Measurements from ENCODE around the gene TOM1. TPM values are rescaled to one million over a fixed set of nuclear protein-coding genes. Genes with fewer than 3 reads are reported as not detected.

TOM1 gene
- polyA plus RNA-seq, 3 donors: 39.4 to 42.9 (median 40.7) TPM

DNA sequence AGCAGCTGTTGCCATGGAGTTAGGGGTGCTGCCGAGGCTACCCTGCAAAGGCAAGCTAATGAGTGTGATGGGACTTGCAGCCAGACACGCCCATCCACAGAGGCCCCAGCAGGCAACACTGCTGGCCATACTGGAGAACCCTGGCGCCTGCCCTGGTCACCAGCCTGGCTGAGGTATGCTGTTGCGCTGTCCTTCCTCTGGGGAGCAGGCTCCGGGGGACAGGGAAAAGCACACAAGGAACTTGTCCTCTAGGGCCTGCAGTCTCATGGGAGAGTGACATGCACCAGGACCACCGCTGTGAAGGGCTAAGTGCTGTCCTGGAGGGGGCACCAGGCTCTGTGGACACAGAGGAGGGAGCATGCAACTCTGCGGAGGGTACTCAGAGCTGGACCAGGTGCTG is 35.8 kb downstream of the TOM1 start:
- no peak for DNase-seq (ENCODE audit: extremely low read depth in 1 of 11, low read depth in 9 of 11, low spot score in 4 of 11)

DNA sequence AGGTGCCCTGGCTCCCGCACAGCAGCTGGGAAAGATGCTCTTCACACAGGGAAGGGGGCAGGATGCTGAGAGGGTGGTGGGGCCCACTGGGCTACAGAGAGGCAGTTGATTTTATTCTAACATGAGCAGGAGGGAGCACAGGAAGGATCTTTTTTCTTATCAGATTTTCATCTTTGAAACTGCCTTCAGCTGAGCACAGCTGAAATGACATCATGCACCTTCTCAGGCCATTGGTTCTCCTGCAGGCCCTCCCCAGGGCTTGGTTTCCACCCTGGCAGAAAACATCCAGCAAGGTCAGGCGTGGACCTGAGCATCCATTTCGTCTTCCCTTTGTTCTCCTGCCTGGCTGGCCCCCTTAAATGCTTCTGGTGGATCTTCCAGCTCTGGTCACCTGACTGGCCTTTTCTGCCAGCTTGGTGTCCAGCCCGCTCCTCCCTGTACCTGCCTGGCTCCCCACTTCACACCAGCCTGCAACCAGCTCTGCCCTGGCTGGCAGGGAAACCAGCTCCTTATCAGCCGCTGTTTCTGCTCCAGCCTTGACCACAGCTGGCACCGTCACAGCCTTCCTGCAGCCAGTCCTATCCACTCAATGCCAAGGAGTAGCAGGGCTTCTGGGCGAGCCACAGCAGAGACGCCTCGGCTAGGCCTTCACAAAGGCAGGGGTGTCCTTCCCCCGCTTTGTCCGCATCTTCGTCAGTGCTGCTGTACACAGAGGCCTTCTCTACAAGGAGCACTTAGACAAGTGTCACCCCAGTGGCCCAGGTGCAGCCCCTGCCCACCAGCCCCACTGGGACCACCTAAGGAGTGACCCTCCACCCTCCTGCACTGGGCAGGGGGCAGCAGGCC is 36.5 kb downstream of the TOM1 start:
- DNase-seq (ENCODE audit: extremely low read depth in 1 of 11, low read depth in 9 of 11, low spot score in 4 of 11): no peak

DNA sequence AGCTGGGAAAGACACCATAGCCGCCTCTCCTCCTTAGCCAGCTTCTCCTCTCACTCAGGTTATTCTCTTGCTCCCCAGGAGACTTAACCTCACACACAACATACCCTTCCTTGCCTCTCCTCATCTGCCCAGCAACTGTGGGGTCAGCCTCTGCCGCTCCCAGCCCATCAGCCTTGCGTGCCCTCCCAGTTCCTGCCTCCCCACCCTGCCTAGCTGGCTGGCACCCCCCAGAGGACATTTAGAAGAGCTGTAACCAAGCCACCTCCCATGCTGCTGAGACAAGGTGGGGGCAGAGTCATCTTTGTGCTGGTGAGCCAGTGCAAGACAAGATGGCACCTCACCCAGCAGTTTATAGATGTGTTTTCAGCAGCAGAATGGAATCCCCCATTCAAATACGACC is 38.2 kb downstream of the TOM1 start:
- no peak for DNase-seq (ENCODE audit: extremely low read depth in 1 of 11, low read depth in 9 of 11, low spot score in 4 of 11)

DNA sequence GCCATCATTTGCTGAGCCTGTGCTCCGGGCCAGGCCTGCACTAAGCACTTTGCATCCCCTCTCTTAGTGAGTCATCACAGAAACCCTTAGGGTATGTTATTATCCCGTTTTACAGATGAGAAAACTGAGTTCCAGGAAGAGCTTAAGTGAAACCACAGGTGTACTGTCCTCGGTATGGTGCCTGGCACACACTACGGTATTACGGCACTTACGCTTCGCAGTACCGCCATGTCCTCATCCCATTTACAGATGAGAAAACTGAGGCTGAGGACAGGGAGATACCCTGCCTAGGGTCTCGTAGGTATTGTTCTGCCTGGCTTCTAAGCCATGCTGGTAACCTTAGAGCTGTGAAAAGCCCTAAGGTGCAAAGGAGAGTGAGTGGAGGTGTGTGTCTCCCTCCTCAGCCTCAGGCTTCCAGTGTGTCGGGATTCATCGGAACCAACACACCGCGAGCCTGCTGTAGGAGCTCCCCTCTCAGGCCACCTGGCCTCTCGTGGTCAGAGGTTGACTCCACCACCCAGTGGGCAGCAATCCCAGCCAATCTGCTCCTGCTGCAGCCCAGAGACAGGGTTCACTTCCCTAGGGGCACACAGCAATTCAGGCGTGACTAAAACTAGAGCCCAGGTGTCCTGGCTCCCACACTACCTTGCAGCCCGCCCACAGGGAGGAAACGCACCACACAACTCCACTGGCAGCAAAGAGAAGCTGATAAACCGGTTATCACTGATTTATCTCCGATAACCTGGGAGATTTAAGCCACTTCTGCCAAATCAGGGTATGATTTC is 41.6 kb downstream of the TOM1 start:
- DNase-seq (ENCODE audit: extremely low read depth in 1 of 11, low read depth in 9 of 11, low spot score in 4 of 11): no peak

DNA sequence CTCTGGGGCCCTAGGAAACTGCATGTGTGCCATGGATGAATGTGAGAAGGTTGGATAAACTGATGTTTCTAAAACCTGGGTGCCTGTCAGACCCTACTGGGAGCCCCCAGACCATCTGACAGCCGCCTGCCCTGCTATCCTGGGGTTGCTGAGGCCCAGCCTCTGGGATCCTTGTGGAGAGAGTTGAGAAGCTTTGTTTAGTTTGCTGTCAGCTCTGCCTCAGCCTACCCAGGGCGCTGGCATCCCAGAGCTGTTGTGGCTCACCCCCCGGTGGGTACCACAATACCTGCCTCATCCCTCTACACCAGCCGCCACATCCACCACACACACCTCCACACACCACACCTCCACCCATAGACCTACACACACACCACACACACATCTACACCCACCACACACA is 42.7 kb downstream of the TOM1 start:
- DNase-seq (ENCODE audit: extremely low read depth in 1 of 11, low read depth in 9 of 11, low spot score in 4 of 11): no peak

DNA sequence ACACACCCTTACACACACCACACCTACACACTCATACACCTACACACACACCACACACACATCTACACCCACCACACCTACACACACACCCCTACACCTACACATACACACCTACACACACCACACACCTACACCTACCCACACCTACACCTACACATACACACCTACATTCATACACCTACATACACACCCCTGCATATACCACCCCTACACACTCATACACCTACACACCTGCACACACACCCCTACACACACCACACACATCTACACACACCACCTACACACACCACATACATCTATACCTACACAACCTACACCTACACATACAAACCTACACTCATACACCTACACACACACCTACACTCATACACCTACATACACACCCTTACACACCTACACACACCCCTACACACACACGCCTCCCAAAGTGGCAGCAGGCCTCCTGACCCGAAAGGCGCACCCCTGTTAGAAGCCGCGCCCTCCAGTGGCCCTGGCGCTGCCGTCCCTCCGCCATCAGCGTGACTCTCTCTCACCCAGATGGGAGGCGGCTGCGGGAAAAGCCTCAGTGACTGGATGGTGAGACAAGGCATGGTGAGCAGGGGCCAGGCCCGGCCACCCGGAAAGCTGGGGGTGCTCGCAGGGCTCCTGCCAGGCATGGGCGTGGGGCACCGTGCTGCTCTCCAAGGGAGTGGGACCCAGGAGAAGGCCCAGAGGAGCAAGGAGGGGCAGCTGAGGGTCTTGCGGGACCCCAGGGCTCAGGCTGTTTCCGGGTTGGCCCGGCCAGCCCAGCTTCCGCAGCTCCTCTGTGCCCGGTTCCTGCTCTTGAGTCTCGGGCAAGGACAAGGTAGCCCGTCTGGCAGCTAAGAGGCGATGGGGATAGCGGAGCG is 44.2 kb downstream of the TOM1 start:
- DNase-seq (ENCODE audit: extremely low read depth in 1 of 11, low read depth in 9 of 11, low spot score in 4 of 11): no peak

DNA sequence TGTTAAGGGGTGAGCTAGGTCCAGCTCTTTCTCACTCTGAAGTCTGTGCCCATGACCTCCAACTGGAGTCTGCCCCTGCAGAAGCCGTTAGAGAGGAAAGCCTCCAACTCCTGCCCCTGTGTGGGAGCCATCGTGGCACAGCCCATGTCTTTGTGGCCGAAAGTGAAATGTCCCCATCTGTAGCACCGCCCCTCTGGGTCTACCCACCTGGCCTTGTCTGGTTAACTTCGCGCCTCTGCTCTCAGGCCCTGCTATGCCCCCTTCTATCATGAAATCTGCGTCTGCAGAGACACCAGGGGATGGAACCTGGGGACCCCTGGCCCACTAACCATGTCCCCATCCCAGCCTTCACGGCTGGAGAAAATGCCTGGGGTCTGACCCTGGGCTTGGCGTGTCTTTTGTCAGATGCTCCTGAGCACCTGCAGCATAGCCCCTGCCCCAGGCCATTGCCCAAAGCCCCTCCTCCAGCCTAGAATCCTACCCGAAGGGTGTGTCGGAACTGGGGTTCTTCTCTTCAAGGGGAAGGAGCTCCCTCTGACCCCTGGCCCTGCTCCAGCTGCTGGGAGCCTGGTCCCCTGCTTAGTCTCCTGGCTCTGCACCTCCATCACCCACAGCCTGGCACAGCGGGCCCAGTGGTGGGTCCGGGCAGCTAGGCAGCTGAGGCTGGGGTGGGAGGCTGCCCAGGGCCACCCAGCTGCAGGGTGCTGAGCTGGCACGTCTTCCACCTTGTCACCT is 45.4 kb downstream of the TOM1 start:
- no peak for DNase-seq (ENCODE audit: extremely low read depth in 1 of 11, low read depth in 9 of 11, low spot score in 4 of 11)

DNA sequence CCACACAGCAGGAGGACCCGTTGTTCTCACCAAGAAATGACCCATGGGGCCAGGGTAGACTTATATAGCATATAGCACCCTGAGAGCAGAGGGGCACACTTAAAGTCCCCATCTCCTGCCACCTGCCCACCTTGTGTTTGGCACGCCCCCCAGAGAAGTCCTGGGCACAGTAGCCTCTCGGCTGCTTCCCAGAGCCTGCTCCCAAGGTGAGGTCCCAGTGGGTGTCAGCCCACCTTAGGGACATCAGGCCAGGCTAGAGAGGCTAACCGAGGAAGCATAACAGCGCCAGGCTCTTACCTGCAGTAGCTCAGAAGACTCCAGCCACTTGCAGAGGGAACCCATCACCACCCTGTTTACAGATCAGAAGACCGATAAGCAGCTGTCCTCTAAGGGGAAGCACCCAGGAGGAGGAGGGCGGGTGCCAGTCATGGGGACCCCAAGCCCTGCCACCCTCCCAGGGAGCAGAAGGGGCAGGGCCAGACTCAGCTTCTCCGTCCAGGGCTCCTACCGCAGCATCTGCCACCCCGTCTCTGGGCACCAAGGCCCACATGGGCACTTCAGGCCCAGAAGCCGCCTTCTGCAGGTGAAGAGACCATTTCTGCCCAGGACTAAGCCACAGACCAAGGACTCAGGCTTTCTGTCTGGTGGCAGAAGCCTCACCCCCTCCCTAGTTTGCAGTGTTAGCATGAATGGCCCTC is 46.3 kb downstream of the TOM1 start:
- DNase-seq (ENCODE audit: extremely low read depth in 1 of 11, low read depth in 9 of 11, low spot score in 4 of 11): no peak

DNA sequence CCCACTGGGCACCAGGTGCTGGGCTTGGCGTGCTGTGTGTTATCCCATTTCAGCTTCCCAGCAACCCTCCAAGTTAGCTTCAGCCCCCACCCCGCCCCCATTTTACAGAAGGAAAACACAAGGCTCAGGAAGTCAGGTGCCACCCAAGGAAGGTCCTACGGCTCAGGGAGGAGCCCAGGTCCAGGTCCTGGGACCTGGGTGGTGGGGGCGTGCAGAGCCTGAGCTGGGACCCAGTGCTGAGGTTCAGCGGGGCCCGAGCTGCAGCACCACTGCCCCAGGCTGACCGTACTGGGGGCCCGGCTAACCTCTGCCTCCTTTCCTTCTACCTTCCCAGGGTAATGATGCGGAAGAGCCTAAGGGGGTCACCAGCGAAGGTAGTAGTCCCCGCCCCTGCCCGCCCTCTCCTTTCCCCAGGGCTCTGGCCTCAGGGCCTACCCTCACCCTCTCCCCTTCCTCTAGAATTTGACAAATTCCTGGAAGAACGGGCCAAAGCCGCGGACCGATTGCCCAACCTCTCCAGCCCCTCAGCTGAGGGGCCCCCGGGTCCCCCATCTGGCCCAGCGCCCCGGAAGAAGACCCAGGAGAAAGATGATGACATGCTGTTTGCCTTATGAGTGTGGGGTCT is 47.0 kb downstream of the TOM1 start:
- DNase-seq (ENCODE audit: extremely low read depth in 1 of 11, low read depth in 9 of 11, low spot score in 4 of 11): no peak

DNA sequence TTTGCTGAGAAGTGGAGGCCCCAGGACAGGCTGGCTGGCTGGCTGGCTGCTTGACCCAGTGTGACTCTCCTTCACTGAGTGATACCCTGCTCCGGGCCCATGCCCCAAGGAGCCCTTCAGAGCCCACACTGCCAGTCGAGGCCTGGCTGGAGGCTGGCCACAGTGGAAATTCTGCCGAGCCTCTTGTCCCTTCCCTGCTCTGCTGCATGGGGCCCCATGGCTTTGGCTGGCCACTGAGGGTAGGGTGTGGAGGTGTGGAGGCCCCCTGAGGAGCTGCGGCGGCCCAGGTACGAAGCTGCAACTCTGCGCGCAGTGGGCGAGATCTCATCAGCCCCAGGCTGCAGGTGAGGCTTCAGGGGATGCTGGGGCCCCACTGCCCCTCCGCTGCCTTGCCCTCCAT is 47.8 kb downstream of the TOM1 start:
- no peak for DNase-seq (ENCODE audit: extremely low read depth in 1 of 11, low read depth in 9 of 11, low spot score in 4 of 11)

DNA sequence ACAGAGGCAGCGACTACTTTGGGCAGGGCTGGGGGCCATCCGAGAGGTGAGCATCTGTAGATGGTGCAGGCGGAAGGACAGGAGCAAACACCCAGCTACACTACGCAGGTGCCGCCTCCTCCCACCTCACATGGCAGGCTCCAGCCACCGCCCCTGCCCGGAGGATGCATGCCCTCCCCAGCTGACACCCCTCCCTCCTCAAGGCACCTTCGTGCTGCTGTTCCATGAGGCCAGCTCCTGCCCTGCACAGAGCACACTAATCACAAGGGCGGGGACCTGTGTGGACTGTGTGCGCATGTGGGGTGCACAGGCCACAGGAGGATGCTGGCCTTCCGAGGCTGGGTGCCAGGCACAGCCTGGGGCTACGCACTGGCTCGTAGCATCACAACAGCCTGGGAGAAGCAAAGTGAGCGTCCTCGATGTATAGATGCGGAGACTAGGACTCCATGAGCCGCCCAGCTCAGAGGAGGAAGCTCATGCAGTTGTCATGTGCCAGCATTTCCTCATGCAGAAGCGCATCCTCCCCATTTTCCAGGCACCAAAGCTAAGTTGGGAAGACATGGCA is 48.4 kb downstream of the TOM1 start:
- DNase-seq (ENCODE audit: extremely low read depth in 1 of 11, low read depth in 9 of 11, low spot score in 4 of 11): no peak

DNA sequence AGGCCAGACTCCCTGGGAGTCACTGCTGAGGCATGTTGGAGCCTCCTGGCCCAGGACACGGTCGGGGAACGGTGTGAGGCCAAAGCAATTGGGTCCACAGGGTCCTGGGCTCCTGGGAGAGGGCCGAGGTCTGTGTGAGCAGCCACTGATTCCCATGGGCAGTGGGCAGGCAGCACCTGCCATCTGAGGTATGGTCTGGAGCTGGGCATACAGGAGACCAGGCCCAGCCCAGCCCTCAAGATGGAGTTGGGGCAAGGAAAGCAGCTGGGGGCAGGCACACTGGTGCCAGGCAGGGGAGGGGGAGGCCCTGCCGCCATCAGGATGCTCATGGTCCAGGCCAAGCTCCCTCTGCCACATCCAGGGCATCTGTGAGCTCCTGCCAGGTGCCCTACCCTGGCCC is 49.0 kb downstream of the TOM1 start:
- no peak for DNase-seq (ENCODE audit: extremely low read depth in 1 of 11, low read depth in 9 of 11, low spot score in 4 of 11)

DNA sequence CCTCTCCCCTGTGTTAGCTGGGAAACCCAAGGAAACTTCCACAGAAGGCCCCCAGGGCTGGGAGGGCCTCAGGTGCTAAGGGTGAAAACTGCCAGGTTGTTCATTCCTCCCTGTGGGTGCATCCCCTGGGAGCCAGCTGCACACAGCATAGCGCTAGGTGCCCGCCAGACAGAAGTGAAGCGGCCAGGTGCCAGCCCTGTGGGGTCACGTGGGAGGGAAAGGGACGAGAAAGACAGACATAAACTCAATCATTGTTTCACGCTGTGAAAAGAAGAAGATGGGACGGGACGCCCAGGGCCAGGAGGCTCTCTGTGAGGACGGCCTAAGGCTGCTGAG is 49.6 kb downstream of the TOM1 start:
- DNase-seq (ENCODE audit: extremely low read depth in 1 of 11, low read depth in 9 of 11, low spot score in 4 of 11): no peak

DNA sequence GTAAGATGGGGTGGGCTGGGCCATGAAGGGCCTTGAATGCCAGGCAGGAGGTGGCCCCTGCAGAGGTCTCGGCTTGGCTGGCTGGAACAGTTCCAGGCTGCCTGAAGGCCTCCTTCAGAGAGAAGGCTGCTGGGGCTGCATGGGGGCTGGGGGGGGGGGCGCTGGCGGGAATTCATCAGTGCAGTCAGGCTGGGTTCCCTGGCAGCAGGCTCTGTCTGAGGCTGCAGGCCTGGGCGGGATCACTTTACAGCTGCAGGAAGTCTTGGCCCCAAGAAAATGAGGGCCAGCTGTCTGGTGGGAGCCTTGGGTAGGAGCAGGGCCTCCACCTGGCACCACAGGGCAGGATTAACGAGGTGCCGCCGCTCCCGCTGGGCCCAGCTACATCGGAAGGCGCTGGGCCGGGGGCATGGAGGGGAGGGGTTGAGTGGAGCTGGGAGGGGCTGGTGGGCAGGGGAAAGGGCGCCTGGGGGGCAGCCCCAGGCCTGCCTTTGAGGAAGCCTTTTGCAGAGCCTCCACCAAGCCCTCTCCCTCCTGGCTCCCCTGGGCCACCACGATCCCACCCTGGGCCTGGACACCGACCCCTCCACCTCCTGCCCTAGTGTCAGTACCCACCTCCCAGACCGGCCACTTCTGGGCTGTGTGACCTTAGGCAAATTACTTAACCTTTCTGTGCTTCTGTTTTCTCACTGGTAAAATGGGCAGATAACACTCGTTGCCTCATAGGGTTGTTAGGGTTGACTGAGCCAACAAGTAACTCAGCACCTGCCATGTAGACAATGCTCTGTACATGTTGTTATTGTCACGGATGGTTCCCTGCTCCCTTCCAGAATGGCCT is 50.2 kb downstream of the TOM1 start:
- DNase-seq (ENCODE audit: extremely low read depth in 1 of 11, low read depth in 9 of 11, low spot score in 4 of 11): no peak

DNA sequence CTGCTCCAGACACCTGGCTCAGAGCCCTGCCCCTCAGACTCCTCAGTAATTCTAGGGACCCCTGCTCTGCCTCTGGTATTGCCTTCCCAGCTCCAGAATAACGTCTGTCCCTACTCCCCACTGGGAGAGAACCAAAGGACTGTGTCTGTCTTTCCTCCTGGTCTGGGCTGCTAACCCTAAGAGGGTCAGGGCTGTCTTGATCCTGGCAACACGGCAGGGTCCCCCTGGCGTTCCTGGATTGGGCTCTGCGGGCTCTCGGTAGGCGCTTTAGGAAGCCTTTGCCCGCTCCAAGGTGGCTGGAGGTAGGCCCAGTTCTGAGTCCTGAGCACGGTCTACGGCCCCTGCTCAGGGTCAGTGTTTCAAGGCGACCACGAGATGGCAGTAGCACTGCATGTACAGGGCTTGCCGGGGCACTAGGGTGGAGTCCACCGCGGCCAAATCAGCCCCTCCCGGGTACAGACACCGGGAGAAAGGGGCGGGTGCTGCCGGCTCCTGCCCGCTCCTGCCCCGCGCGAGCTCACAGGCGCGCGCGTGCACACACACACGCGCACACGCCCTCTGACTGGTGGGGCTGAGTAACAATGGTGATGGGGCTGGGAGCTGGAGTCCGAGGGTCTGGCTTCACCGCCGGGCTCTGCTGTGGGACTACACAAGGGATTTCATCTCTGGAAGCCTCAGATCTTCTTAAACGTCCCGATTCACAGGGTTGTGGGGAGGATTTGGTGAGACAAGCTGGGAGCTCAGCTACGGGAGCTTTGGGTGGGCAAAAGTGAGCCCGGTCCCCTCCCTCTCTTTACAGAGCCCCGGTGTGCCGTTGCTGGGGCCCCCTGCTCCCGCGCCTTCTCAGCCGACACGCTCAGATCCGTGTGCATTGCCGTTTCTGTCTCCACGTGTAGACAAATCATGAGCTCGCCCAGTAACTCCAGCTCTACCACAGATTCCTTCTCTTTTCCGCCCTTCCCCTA is 51.1 kb downstream of the TOM1 start:
- DNase-seq (ENCODE audit: extremely low read depth in 1 of 11, low read depth in 9 of 11, low spot score in 4 of 11): peak; percentile 69 to 88 (median 80)
